SK-N-SH (cell line): ENCODE data around the gene NEU2. TPM values are rescaled to one million over a fixed set of nuclear protein-coding genes. Genes with fewer than 3 reads are reported as not detected.

Experiments
- CTCF ChIA-PET: fragments of 300-600, 350-600 bp; formaldehyde crosslinking; extraction: SDS; loops from one replicate; lab custom pipeline; 2021; lab: Yijun Ruan, JAX
- POLR2A ChIA-PET: fragments of 350-600 bp; sonication (Branson Sonifier 250); formaldehyde crosslinking; extraction: SDS; loops from one replicate; lab custom pipeline; 2020; ENCODE audit warnings: antibody characterized with exemption, inconsistent platforms; lab: Yijun Ruan, JAX
- DNase-seq: peaks from one replicate; pipeline ENCODE4 v3.0.0; 2012
- H2AFZ ChIP-seq: fragments of 200-600 bp; sonication (generic); 2 replicates; pipeline ENCODE4 v1.8.1; 2016; ENCODE audit warnings: antibody characterized with exemption, mild to moderate bottlenecking, low read depth
- H3F3A ChIP-seq: fragments of 200-600 bp; sonication (generic); replicated peaks from 2 replicates; pipeline ENCODE3; 2016; ENCODE audit warnings: antibody characterized with exemption, mild to moderate bottlenecking; ENCODE audit not compliant: insufficient read depth
- H3K27ac ChIP-seq, 2 experiments: fragments of 200-500 bp in 1 of 2; fragments of 200-600 bp in 1 of 2; sonication (Bioruptor generic) in 1 of 2; sonication (generic), shearing (Covaris generic) in 1 of 2; 2 replicates each; pipeline versions ENCODE4 v1.5.1 to v1.6.1; 2014 to 2016; ENCODE audit warnings: low read depth in 2 of 2, inconsistent platforms in 1 of 2, low read length in 1 of 2, mild to moderate bottlenecking in 1 of 2, mixed read lengths in 1 of 2
- H3K27me3 ChIP-seq: fragments of 200-600 bp; sonication (generic), shearing (Covaris generic); 2 replicates; pipeline ENCODE4 v1.6.1; 2016; ENCODE audit warnings: mixed run types; ENCODE audit not compliant: insufficient read depth
- H3K36me3 ChIP-seq, 2 experiments: fragments of 200-500 bp in 1 of 2; fragments of 200-600 bp in 1 of 2; sonication (Bioruptor generic) in 1 of 2; sonication (generic) in 1 of 2; replicated peaks in 1 of 2; 2 replicates each; pipeline versions ENCODE3 to v1.5.1; 2014 to 2016; ENCODE audit warnings: low read length in 1 of 2, mild to moderate bottlenecking in 1 of 2; ENCODE audit not compliant: insufficient read depth in 2 of 2, control insufficient read depth in 1 of 2
- H3K4me1 ChIP-seq, 2 experiments: fragments of 200-500 bp in 1 of 2; fragments of 200-600 bp in 1 of 2; sonication (Bioruptor generic) in 1 of 2; sonication (generic), shearing (Covaris generic) in 1 of 2; 2 replicates each; pipeline versions ENCODE4 v1.5.1 to v1.6.1; 2014 to 2016; ENCODE audit warnings: low read depth in 1 of 2, low read length in 1 of 2, mixed run types in 1 of 2; ENCODE audit not compliant: insufficient read depth in 2 of 2, control insufficient read depth in 1 of 2
- H3K4me2 ChIP-seq: fragments of 200-600 bp; sonication (generic), shearing (Covaris generic); 2 replicates; pipeline ENCODE4 v1.6.1; 2017; ENCODE audit warnings: mixed run types
- H3K4me3 ChIP-seq, 2 experiments: fragments of 200-500 bp in 1 of 2; fragments of 200-600 bp in 1 of 2; sonication (Bioruptor generic) in 1 of 2; sonication (generic), shearing (Covaris generic) in 1 of 2; 2 replicates each; pipeline versions ENCODE4 v1.5.1 to v1.8.1; 2014 to 2016; ENCODE audit warnings: low read depth in 2 of 2, inconsistent platforms in 1 of 2, low read length in 1 of 2, mild to moderate bottlenecking in 1 of 2, mixed read lengths in 1 of 2, moderate library complexity in 1 of 2
- H3K79me2 ChIP-seq: fragments of 200-600 bp; sonication (generic); 2 replicates; pipeline ENCODE4 v1.8.1; 2017; ENCODE audit warnings: mild to moderate bottlenecking; ENCODE audit not compliant: insufficient read depth
- H3K9ac ChIP-seq: fragments of 200-600 bp; sonication (generic); 2 replicates; pipeline ENCODE4 v1.6.1; 2017; ENCODE audit warnings: mixed run types
- H3K9me2 ChIP-seq: fragments of 200-600 bp; sonication (generic); 2 replicates; pipeline ENCODE4 v1.6.1; 2017; ENCODE audit warnings: mixed run types
- H3K9me3 ChIP-seq: fragments of 200-600 bp; sonication (generic); 2 replicates; pipeline ENCODE4 v1.6.1; 2017; ENCODE audit warnings: mixed run types, mild to moderate bottlenecking, moderate library complexity
- H4K20me1 ChIP-seq: fragments of 200-600 bp; sonication (generic); 2 replicates; pipeline ENCODE4 v1.6.1; 2017; ENCODE audit warnings: mild to moderate bottlenecking, mixed run types; ENCODE audit not compliant: insufficient read depth
- ELF1 ChIP-seq: IDR thresholded peaks from 2 replicates; pipeline ENCODE4 v1.4.0; 2012
- EP300 ChIP-seq, 2 experiments: IDR thresholded peaks; 2 replicates each; pipeline versions ENCODE4 v1.4.0 to v1.6.1; 2012; ENCODE audit warnings: borderline replicate concordance in 1 of 2, low read depth in 1 of 2, low read length in 1 of 2
- FOXJ3 ChIP-seq: sonication (generic); formaldehyde crosslinking; IDR thresholded peaks from 2 replicates; pipeline ENCODE4 v1.5.1; 2020; ENCODE audit warnings: mild to moderate bottlenecking, missing genetic modification reagents
- FOXM1 ChIP-seq: IDR thresholded peaks from 2 replicates; pipeline ENCODE4 v1.4.0; 2012; ENCODE audit warnings: low read depth, mild to moderate bottlenecking
- MEF2A ChIP-seq: IDR thresholded peaks from 2 replicates; pipeline ENCODE4 v1.4.0; 2012; ENCODE audit warnings: low read depth, borderline replicate concordance
- RFX5 ChIP-seq: IDR thresholded peaks from 2 replicates; pipeline ENCODE4 v1.6.1; 2012; ENCODE audit warnings: mild to moderate bottlenecking, improper control_type of control experiment, low read length
- RXRA ChIP-seq: IDR thresholded peaks from 2 replicates; pipeline ENCODE4 v1.4.0; 2012; ENCODE audit warnings: low read depth, mild to moderate bottlenecking, borderline replicate concordance
- SMC3 ChIP-seq: IDR thresholded peaks from 2 replicates; pipeline ENCODE4 v1.6.1; 2012; ENCODE audit warnings: low read depth, low read length, improper control_type of control experiment
- TEAD4 ChIP-seq: IDR thresholded peaks from 2 replicates; pipeline ENCODE4 v1.4.0; 2012; ENCODE audit warnings: mild to moderate bottlenecking, borderline replicate concordance; ENCODE audit not compliant: insufficient read depth
- WGBS: methylation state at CpG from one replicate; pipeline ENCODE4 v1.1.6; 2017; ENCODE audit warnings: low lambda C conversion rate; 5-methylcytosine and 5-hydroxymethylcytosine counted together
- polyA plus RNA-seq, 3 experiments: library from polyadenylated mRNA; depleted of rRNA; stranded (reverse); fragments of >200 nt; gene quantifications; 2 replicates each; pipeline ENCODE4 v1.2.3, GENCODE V29; 2012
- TF ChIP-seq, protein P1 (sequence below): IDR thresholded peaks from 2 replicates; pipeline ENCODE4 v1.4.0; 2012; ENCODE audit warnings: low read depth, borderline replicate concordance
- TF ChIP-seq, protein P2 (sequence below): fragments of 150-350 bp; IDR thresholded peaks from 2 replicates; pipeline ENCODE4 v1.6.1; 2016; ENCODE audit warnings: mild to moderate bottlenecking, low read depth, low read length
- TF ChIP-seq, protein P3 (sequence below): fragments of 150-350 bp; IDR thresholded peaks from 2 replicates; pipeline ENCODE4 v1.6.1; 2017; ENCODE audit warnings: antibody characterized with exemption, low read length, low read depth, borderline replicate concordance
- TF ChIP-seq, protein P4 (sequence below): fragments of 200-600 bp; sonication (generic); IDR thresholded peaks from 2 replicates; pipeline ENCODE4 v1.6.1; 2017; ENCODE audit warnings: antibody characterized with exemption, mild to moderate bottlenecking, moderate library complexity

Gene NEU2
- polyA plus RNA-seq, 1 of the 3 experiments (the other 2 are of a cell fraction) = not detected

DNA sequence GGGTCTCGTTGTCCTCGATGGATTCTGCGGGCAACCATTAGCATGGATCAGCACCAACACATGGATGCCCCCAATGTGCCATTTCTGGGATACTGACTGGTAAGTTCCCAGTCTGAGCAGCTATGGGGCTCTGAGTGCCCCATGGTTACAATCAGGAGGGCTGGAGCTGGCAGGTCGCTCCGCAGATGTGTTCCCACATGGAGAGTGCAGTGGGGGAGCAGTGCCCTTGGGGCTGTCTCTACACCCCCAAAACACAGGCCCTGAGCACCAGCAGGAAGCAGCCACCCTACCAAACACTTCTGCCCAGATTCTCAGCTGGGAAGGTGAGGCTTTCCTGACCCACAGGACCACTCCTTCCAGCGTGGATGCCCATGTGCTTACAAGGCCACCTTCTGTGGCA lies 27.4 kb upstream of the NEU2 start:
- no peak overlapping the region for H2AFZ ChIP-seq
- no peak for TF ChIP-seq ELF1
- TF ChIP-seq, protein P1, sequence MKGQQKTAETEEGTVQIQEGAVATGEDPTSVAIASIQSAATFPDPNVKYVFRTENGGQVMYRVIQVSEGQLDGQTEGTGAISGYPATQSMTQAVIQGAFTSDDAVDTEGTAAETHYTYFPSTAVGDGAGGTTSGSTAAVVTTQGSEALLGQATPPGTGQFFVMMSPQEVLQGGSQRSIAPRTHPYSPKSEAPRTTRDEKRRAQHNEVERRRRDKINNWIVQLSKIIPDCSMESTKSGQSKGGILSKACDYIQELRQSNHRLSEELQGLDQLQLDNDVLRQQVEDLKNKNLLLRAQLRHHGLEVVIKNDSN = no peak
- no peak for TF ChIP-seq FOXM1
- TF ChIP-seq, protein P2, sequence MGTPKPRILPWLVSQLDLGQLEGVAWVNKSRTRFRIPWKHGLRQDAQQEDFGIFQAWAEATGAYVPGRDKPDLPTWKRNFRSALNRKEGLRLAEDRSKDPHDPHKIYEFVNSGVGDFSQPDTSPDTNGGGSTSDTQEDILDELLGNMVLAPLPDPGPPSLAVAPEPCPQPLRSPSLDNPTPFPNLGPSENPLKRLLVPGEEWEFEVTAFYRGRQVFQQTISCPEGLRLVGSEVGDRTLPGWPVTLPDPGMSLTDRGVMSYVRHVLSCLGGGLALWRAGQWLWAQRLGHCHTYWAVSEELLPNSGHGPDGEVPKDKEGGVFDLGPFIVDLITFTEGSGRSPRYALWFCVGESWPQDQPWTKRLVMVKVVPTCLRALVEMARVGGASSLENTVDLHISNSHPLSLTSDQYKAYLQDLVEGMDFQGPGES = no peak
- TF ChIP-seq MEF2A = no peak
- TF ChIP-seq, protein P3, sequence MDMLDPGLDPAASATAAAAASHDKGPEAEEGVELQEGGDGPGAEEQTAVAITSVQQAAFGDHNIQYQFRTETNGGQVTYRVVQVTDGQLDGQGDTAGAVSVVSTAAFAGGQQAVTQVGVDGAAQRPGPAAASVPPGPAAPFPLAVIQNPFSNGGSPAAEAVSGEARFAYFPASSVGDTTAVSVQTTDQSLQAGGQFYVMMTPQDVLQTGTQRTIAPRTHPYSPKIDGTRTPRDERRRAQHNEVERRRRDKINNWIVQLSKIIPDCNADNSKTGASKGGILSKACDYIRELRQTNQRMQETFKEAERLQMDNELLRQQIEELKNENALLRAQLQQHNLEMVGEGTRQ = no peak
- DNase-seq = no peak
- no peak overlapping the region for H3K4me3 ChIP-seq
- H3K27ac ChIP-seq = no peak overlapping the region
- H3K9me2 ChIP-seq = no peaks in the 10 kb centered on the region
- H3F3A ChIP-seq = no peaks in the 10 kb centered on the region
- H4K20me1 ChIP-seq = no peaks in the 10 kb centered on the region
- no peaks in the 10 kb centered on the region for H3K4me1 ChIP-seq
- H3K36me3 ChIP-seq = no peaks in the 10 kb centered on the region
- POLR2A ChIA-PET = no interaction called here
- H3K4me2 ChIP-seq = no peak overlapping the region
- WGBS = 71% methylated on average over 5 of the region's 6 CpGs
- H3K9ac ChIP-seq = no peak overlapping the region
- H3K27me3 ChIP-seq = no peaks in the 10 kb centered on the region
- CTCF ChIA-PET = no interaction called here
- no peaks in the 10 kb centered on the region for H3K9me3 ChIP-seq
- H3K79me2 ChIP-seq = no peaks in the 10 kb centered on the region

DNA sequence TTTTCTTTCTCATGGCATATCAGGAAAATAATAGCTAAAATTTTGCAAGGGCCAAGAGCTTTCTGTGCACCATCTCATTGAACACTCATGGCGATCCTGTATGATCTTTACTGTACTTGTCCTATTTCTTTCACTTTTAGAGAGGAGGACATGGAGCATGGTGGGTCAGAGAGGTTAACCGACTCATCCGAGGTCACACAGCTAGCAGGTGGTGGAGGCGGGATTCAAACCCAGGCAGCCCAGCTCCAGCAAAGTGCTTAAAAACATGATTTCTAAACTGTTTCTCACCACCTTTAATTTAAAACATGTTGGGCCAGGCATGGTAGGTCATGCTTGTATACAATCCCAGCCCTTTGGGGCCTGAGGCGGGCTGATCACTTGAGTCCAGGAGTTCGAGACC lies 25.8 kb upstream of the NEU2 start:
- CTCF ChIA-PET = interaction anchor here (0.9 kb wide), 1 partner anchor 154 kb away, joined by 3 read pairs; no protein-coding TSS in a partner anchor
- no peaks in the 10 kb centered on the region for H3K36me3 ChIP-seq
- WGBS = 81% methylated on average over 6 of the region's 6 CpGs
- no peak overlapping the region for H3K27ac ChIP-seq
- H3K79me2 ChIP-seq = no peaks in the 10 kb centered on the region
- no peak overlapping the region for H3K4me3 ChIP-seq
- no peaks in the 10 kb centered on the region for H4K20me1 ChIP-seq
- no peaks in the 10 kb centered on the region for H3K27me3 ChIP-seq
- POLR2A ChIA-PET = no interaction called here
- DNase-seq = no peak
- H2AFZ ChIP-seq = no peak overlapping the region
- TF ChIP-seq, protein P4, sequence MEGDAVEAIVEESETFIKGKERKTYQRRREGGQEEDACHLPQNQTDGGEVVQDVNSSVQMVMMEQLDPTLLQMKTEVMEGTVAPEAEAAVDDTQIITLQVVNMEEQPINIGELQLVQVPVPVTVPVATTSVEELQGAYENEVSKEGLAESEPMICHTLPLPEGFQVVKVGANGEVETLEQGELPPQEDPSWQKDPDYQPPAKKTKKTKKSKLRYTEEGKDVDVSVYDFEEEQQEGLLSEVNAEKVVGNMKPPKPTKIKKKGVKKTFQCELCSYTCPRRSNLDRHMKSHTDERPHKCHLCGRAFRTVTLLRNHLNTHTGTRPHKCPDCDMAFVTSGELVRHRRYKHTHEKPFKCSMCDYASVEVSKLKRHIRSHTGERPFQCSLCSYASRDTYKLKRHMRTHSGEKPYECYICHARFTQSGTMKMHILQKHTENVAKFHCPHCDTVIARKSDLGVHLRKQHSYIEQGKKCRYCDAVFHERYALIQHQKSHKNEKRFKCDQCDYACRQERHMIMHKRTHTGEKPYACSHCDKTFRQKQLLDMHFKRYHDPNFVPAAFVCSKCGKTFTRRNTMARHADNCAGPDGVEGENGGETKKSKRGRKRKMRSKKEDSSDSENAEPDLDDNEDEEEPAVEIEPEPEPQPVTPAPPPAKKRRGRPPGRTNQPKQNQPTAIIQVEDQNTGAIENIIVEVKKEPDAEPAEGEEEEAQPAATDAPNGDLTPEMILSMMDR = no peak
- TF ChIP-seq MEF2A = no peak
- TF ChIP-seq RXRA = no peak
- TF ChIP-seq FOXJ3 (CRISPR knock-in tag) = no peak
- no peak for TF ChIP-seq EP300 (IDR thresholded peaks at IDR 0.05; ENCODE audit: borderline replicate concordance in 1 of 2, low read depth in 1 of 2, low read length in 1 of 2)
- no peak for TF ChIP-seq RFX5
- TF ChIP-seq SMC3 = no peak
- TF ChIP-seq TEAD4 = no peak
- no peak for TF ChIP-seq FOXM1
- H3K9me3 ChIP-seq = no peaks in the 10 kb centered on the region
- H3K9ac ChIP-seq = no peak overlapping the region
- H3K4me2 ChIP-seq = no peak overlapping the region
- H3F3A ChIP-seq = no peaks in the 10 kb centered on the region
- no peaks in the 10 kb centered on the region for H3K9me2 ChIP-seq
- no peaks in the 10 kb centered on the region for H3K4me1 ChIP-seq
